DOHH2 (cell line): Measurements from ENCODE around the gene CES3.

Experiments
- EZH2phosphoT487 ChIP-seq: fragments of 200-600 bp; sonication (generic); IDR thresholded peaks from 2 replicates; pipeline ENCODE4 v1.6.1; 2017; ENCODE audit warnings: borderline replicate concordance, mild to moderate bottlenecking, antibody characterized with exemption, low read length, moderate library complexity, mixed read lengths
- TF ChIP-seq, protein P1 (sequence below): fragments of 200-600 bp; sonication (generic); IDR thresholded peaks from one replicate; pipeline ENCODE4 v1.5.1; 2014; ENCODE audit warnings: antibody characterized with exemption, mild to moderate bottlenecking, low read depth, low read length; ENCODE audit not compliant: poor library complexity, severe bottlenecking

DNA sequence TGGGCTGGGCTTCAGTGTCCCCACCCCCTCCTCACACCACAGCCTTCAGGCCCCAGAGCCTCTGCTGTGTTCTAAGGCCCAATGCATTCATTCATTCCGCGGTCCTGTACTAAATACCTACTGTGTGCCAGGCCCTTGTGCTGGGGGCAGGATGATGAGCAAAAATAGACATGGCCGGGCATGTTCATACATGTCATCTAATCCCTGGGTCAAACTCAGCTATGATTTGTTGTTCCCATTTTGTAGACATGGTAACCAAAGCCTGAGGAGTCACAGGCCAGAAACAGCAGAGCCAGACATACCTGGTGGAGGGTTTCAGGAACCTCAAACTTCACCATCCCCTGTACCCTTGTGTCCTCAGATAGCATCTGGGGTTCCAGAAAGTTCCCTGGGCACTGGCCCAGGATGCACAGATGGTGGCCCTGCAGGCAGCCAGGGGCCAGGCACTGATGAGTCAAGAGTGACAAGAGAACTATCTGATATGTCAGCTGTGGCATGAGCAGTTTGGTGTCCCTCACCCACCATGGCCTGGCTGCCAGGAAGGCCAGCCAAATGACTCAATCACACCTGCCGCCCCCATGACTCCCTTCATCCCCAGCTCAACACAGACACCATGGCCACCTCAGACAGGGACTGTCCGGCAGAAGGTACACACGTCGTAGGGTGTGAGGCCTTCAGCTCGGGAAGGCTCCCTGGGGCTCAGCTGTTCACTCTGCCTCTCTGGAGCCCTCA, 33.0 kb upstream of the CES3 start:
- TF ChIP-seq, protein P1, sequence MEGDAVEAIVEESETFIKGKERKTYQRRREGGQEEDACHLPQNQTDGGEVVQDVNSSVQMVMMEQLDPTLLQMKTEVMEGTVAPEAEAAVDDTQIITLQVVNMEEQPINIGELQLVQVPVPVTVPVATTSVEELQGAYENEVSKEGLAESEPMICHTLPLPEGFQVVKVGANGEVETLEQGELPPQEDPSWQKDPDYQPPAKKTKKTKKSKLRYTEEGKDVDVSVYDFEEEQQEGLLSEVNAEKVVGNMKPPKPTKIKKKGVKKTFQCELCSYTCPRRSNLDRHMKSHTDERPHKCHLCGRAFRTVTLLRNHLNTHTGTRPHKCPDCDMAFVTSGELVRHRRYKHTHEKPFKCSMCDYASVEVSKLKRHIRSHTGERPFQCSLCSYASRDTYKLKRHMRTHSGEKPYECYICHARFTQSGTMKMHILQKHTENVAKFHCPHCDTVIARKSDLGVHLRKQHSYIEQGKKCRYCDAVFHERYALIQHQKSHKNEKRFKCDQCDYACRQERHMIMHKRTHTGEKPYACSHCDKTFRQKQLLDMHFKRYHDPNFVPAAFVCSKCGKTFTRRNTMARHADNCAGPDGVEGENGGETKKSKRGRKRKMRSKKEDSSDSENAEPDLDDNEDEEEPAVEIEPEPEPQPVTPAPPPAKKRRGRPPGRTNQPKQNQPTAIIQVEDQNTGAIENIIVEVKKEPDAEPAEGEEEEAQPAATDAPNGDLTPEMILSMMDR, result no peak
- TF ChIP-seq EZH2phosphoT487, result no peak
